Esophagus squamous epithelium (tissue), 4 donors: ENCODE results near the gene CHD3.

ENCODE experiments used
- POLR2A ChIP-seq, 4 donors: fragments of 450-650 bp; IDR thresholded peaks; one replicate each; pipeline ENCODE4 v1.6.1; 2017; ENCODE audit warnings: antibody characterized with exemption in 4 of 4, mild to moderate bottlenecking in 4 of 4, moderate library complexity in 3 of 4
- TF ChIP-seq, protein P1 (sequence below), 6 experiments: fragments of 450-650 bp in 4 of 6; fragments of 200-600 bp in 2 of 6; sonication (generic) in 2 of 6; IDR thresholded peaks; one replicate each; pipeline ENCODE4 v1.5.1; 2016 to 2019; ENCODE audit warnings: antibody characterized with exemption in 6 of 6, mild to moderate bottlenecking in 4 of 6, moderate library complexity in 4 of 6

DNA sequence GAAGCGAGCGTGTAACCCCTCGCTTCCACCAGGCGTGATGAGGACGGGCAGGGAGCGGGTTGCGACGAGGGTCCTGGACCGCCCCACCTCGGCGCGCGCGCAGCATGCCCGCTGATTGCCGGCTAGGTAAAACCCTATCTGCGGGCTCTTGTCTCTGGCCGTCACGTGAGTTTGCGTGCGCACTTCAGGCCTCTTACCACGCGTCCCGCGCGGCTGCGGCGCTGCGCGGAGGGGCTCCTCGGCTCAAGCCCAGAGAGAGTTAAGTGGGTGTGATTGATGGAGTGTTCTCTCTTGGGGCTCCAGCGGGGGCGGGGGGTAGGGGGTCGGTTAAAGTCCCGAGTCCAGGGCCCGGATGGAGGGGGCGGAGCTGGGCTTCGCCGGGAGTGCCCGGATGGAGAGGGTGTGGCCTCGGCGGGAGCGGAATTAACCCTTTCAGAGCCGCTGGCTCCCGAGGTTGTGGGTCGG, 46.6 kb upstream of the CHD3 start:
- TF ChIP-seq, protein P1, sequence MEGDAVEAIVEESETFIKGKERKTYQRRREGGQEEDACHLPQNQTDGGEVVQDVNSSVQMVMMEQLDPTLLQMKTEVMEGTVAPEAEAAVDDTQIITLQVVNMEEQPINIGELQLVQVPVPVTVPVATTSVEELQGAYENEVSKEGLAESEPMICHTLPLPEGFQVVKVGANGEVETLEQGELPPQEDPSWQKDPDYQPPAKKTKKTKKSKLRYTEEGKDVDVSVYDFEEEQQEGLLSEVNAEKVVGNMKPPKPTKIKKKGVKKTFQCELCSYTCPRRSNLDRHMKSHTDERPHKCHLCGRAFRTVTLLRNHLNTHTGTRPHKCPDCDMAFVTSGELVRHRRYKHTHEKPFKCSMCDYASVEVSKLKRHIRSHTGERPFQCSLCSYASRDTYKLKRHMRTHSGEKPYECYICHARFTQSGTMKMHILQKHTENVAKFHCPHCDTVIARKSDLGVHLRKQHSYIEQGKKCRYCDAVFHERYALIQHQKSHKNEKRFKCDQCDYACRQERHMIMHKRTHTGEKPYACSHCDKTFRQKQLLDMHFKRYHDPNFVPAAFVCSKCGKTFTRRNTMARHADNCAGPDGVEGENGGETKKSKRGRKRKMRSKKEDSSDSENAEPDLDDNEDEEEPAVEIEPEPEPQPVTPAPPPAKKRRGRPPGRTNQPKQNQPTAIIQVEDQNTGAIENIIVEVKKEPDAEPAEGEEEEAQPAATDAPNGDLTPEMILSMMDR (IDR thresholded peaks at IDR 0.05) = peak in 2 of 6 experiments; percentile 2 to 18
- TF ChIP-seq POLR2A (IDR thresholded peaks at IDR 0.05) = no peak
